A673 (cell line): ENCODE measurements around the gene FFAR2.

Source experiments
- CTCF ChIP-seq: fragments of 300-800, 200-600 bp; sonication (generic); conservative IDR thresholded peaks from 2 replicates; pipeline ENCODE4 v1.5.1; 2017; ENCODE audit warnings: low read depth, mild to moderate bottlenecking, antibody characterized with exemption, low read length, moderate library complexity, mixed read lengths
- EZH2 ChIP-seq: fragments of 200-600 bp; sonication (generic); IDR thresholded peaks from 2 replicates; pipeline ENCODE4 v1.6.1; 2017; ENCODE audit warnings: borderline replicate concordance, low read depth, mild to moderate bottlenecking, mixed read lengths, antibody characterized with exemption, low read length; ENCODE audit not compliant: poor library complexity, severe bottlenecking

GRCh38 chr19:35399231-35399630 is 48.8 kb upstream of the FFAR2 start:
- TF ChIP-seq EZH2 (no peak), CTCF (no peak)
